ENCODE results near the gene PRSS23.

Gene PRSS23, protein sequence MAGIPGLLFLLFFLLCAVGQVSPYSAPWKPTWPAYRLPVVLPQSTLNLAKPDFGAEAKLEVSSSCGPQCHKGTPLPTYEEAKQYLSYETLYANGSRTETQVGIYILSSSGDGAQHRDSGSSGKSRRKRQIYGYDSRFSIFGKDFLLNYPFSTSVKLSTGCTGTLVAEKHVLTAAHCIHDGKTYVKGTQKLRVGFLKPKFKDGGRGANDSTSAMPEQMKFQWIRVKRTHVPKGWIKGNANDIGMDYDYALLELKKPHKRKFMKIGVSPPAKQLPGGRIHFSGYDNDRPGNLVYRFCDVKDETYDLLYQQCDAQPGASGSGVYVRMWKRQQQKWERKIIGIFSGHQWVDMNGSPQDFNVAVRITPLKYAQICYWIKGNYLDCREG

DNA sequence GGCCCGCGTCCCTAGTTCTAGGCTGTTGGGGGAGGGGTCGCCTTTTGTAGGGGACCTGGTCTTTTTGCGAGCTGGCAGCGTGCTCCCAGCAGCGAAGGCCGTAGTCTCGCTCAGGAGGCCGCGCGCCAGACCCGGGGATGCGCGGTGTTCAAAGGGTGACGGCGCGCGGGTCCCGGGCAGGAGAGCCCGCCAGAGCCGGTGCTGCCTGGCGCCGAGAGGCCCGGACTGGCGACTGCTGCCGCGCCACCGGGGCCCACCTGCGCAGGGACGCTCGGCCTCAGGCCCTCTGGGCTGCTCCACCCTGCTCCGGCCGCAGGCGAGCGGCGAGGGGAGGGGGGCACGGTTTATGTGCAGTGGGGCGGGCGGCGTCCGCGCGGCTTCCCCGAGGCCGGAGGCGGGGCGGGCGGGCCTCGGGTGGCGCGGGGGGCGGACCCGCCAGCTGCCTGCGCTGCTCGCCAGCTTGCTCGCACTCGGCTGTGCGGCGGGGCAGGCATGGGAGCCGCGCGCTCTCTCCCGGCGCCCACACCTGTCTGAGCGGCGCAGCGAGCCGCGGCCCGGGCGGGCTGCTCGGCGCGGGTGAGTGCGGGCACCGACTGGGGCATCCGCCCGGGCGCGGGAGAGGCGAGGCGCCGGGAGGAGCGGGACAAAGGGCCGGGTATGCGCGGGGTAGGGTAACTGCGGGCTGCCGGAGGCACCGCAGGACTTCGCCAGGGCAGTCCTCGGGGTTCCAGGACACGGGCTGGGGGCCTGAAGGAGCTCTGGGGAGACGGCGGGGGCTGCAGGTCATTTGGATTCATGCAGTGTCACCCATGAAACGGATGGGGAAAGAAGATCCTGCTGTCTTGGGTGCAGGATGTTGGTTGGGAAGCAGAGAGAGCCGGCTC lies at the start of gene PRSS23:
PRSS23 (plus strand) TSS at position 467 of the 884 bp plus-strand sequence. CDS start 7,102 bp downstream, outside the sequence.
- no peak for DNase-seq (ENCODE audit: low read depth)
- H3K4me3 ChIP-seq (ENCODE audit: low read depth, low read length) = no peak within 1 kb of the TSS
- TF ChIP-seq POLR2A (IDR thresholded peaks at IDR 0.05; ENCODE audit: extremely low read depth, insufficient read length) (no peak), MYC (IDR thresholded peaks at IDR 0.05; ENCODE audit: low read depth, low read length) (no peak)
- TF ChIP-seq, protein P1, sequence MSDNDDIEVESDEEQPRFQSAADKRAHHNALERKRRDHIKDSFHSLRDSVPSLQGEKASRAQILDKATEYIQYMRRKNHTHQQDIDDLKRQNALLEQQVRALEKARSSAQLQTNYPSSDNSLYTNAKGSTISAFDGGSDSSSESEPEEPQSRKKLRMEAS (IDR thresholded peaks at IDR 0.05; ENCODE audit: low read depth, low read length) = no peak
- TF ChIP-seq, protein P2, sequence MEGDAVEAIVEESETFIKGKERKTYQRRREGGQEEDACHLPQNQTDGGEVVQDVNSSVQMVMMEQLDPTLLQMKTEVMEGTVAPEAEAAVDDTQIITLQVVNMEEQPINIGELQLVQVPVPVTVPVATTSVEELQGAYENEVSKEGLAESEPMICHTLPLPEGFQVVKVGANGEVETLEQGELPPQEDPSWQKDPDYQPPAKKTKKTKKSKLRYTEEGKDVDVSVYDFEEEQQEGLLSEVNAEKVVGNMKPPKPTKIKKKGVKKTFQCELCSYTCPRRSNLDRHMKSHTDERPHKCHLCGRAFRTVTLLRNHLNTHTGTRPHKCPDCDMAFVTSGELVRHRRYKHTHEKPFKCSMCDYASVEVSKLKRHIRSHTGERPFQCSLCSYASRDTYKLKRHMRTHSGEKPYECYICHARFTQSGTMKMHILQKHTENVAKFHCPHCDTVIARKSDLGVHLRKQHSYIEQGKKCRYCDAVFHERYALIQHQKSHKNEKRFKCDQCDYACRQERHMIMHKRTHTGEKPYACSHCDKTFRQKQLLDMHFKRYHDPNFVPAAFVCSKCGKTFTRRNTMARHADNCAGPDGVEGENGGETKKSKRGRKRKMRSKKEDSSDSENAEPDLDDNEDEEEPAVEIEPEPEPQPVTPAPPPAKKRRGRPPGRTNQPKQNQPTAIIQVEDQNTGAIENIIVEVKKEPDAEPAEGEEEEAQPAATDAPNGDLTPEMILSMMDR (IDR thresholded peaks at IDR 0.05; ENCODE audit: low read depth, low read length) = no peak

DNA sequence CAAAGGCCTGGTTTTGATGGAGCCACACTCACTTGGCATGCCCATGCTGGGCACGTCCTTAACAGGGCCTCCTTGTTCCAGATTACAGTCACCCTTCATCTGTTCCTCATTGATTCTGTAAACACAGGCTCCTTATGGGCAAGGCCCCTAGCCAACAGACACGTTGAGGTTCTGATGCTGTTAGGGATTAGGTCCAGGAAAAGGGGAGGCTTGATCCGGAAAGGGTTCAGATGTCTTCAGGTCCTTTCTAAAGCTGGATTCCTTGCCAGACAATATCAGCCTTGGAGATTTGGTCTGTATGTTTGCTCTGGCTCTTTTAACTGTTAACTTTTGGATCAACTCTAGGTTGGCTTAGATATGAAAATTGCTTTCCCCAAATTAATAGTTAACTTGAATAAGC lies 46.9 kb upstream of the PRSS23 start:
- TF ChIP-seq, protein P2 (IDR thresholded peaks at IDR 0.05; ENCODE audit: low read depth, low read length) = no peak
- TF ChIP-seq, protein P1 (IDR thresholded peaks at IDR 0.05; ENCODE audit: low read depth, low read length) = no peak
- no peak for TF ChIP-seq MYC (IDR thresholded peaks at IDR 0.05; ENCODE audit: low read depth, low read length)
- no peak overlapping the region for H3K4me3 ChIP-seq (ENCODE audit: low read depth, low read length)
- no peak for DNase-seq (ENCODE audit: low read depth)

DNA sequence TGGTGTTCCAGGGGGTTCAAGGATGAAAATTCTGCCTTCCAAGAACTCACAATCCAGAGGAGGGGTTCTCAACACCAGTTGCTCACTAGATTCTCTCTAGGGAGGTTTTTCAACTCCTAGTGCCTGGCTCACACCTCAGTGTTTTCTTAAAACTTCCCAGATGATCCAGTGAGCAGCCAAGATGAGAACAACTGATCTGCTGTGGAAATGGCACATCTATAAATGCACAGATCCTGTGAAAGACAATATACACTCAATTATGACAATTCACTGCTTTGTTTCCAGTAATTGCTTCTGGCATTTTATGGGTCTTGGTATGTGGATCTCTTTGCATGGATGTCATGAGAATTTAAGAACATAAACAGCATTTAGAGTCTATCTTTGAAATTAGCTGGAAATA lies 45.2 kb upstream of the PRSS23 start:
- DNase-seq (ENCODE audit: low read depth) = no peak
- no peak overlapping the region for H3K4me3 ChIP-seq (ENCODE audit: low read depth, low read length)
- TF ChIP-seq, protein P1 (IDR thresholded peaks at IDR 0.05; ENCODE audit: low read depth, low read length) = no peak
- TF ChIP-seq POLR2A (IDR thresholded peaks at IDR 0.05; ENCODE audit: extremely low read depth, insufficient read length) (no peak), MYC (IDR thresholded peaks at IDR 0.05; ENCODE audit: low read depth, low read length) (no peak)
- TF ChIP-seq, protein P2 (IDR thresholded peaks at IDR 0.05; ENCODE audit: low read depth, low read length) = no peak

DNA sequence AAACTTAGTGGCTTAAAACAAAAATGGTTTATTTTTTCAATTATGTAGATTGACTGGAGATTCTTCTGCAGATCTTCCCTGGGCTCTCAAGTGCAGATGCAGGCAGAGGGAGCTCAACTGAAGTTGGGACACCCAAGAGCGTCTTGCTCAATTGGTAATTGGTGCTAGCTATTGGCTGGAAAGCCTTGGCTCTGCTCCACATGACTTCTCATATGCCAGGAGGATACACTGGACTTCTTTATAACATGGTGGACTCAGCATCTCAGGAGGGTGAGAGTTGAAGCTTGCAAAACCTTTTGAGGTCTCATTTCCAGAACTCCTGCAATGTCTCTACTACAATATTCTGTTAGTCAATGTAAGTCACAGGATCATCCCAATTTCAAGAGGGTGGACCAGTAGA lies 42.2 kb upstream of the PRSS23 start:
- TF ChIP-seq, protein P2 (IDR thresholded peaks at IDR 0.05; ENCODE audit: low read depth, low read length) = no peak
- TF ChIP-seq POLR2A (IDR thresholded peaks at IDR 0.05; ENCODE audit: extremely low read depth, insufficient read length) = no peak
- no peak for DNase-seq (ENCODE audit: low read depth)
- H3K4me3 ChIP-seq (ENCODE audit: low read depth, low read length) = no peak overlapping the region

DNA sequence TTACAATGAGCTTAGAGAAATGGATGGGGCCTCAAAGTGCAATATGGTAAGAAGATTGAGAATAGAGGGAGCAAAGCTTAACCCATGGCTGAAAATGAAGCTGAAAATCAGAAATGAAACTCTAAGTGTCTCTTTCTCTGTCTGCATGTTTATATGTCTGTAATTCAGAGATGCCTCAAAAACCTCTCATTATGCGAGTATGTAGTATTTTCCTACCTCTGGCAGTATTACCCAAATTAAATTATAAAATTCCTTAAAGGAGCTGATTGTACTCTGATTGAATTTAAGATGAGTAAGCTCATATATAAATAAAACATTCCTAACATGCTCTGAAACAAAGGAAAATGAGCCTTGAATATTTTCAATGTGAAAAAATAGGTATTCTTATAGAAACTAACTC lies 39.8 kb upstream of the PRSS23 start:
- no peak for TF ChIP-seq POLR2A (IDR thresholded peaks at IDR 0.05; ENCODE audit: extremely low read depth, insufficient read length)
- TF ChIP-seq MYC (IDR thresholded peaks at IDR 0.05; ENCODE audit: low read depth, low read length) = no peak
- TF ChIP-seq, protein P2 (IDR thresholded peaks at IDR 0.05; ENCODE audit: low read depth, low read length) = no peak
- TF ChIP-seq, protein P1 (IDR thresholded peaks at IDR 0.05; ENCODE audit: low read depth, low read length) = no peak
- DNase-seq (ENCODE audit: low read depth) = no peak
- H3K4me3 ChIP-seq (ENCODE audit: low read depth, low read length) = no peak overlapping the region
